GM12872 (cell line): ENCODE measurements around the gene EYS.

ENCODE experiments used
- TF ChIP-seq, protein P1 (sequence below): IDR thresholded peaks from 3 replicates; pipeline ENCODE4 v1.5.1; 2011; ENCODE audit warnings: low read depth, mild to moderate bottlenecking, low read length, moderate library complexity; ENCODE audit not compliant: insufficient read depth

EYS gene

DNA sequence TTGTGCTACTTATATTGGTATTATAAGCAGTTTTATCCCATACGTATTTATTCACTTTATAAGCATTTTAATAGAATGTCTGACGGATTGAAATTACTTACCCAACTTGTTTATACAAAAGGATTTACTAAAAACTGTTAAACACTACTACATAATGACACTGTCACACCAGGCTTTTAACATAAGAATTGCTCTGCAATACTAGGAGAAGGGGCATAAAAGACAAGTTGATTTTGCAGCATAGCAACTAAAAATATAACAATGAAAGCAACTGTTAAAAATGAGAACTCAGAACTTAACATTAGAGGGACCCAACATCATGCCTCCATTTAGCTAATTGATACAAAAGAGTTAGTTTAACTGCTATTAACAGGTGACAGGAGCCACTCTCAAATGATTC, 1076.1 kb downstream of the EYS start:
- TF ChIP-seq, protein P1, sequence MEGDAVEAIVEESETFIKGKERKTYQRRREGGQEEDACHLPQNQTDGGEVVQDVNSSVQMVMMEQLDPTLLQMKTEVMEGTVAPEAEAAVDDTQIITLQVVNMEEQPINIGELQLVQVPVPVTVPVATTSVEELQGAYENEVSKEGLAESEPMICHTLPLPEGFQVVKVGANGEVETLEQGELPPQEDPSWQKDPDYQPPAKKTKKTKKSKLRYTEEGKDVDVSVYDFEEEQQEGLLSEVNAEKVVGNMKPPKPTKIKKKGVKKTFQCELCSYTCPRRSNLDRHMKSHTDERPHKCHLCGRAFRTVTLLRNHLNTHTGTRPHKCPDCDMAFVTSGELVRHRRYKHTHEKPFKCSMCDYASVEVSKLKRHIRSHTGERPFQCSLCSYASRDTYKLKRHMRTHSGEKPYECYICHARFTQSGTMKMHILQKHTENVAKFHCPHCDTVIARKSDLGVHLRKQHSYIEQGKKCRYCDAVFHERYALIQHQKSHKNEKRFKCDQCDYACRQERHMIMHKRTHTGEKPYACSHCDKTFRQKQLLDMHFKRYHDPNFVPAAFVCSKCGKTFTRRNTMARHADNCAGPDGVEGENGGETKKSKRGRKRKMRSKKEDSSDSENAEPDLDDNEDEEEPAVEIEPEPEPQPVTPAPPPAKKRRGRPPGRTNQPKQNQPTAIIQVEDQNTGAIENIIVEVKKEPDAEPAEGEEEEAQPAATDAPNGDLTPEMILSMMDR: no peak

DNA sequence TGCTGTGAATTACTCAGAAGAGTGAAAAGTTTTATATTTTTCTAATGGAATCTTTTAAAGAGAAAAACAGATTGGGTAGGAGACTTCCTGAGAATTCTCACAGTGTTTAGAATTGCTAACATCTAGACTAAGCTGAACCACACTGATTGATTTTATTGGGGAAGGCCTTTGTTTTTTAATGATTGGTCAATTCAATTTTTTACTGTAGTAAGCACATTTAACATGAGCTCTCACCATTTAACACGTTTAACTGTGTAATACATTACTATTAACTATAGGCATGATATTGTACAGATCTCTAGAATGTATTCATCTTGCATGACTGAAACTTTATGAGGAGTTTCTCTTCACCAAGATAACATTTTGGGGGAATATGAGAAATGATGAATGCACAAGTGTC, 1084.1 kb downstream of the EYS start:
- TF ChIP-seq, protein P1: no peak

DNA sequence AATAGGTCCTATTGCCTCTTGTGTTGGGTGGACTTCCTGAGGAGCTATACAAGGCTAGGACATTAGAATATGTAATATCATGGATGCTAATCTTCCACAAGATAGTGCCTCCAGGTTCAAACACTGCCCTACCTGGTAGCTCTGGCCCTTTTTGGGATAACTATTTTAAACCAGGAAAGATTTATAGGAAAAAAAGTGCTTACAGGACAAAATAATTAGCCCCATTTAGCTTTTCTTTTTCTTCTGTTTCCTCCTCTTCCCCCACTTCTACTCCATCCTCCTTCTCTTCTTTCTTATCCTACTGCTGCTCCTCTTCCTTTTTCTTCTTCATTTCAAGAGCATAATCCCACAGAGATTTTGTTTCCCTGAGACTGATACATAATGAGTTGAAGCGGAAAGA, 1104.0 kb downstream of the EYS start:
- TF ChIP-seq, protein P1: no peak

DNA sequence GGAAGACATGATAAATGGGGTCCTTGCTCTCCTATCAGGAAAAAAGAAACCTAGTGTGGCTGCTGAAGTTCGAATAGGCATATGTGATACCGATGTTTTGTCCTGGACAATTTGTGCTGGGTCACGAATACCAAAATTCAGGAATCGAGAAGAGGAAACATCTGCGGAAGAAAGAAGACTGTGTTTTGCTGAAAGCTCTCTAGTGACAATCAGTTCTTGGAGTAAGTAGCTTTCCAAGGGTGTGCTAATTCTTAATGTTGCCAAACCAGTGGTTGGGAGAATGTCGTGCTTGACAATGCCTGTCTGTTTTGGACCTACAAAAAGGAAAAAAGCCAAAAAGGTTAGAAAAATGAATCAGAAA, 1115.4 kb downstream of the EYS start:
- TF ChIP-seq, protein P1: no peak

DNA sequence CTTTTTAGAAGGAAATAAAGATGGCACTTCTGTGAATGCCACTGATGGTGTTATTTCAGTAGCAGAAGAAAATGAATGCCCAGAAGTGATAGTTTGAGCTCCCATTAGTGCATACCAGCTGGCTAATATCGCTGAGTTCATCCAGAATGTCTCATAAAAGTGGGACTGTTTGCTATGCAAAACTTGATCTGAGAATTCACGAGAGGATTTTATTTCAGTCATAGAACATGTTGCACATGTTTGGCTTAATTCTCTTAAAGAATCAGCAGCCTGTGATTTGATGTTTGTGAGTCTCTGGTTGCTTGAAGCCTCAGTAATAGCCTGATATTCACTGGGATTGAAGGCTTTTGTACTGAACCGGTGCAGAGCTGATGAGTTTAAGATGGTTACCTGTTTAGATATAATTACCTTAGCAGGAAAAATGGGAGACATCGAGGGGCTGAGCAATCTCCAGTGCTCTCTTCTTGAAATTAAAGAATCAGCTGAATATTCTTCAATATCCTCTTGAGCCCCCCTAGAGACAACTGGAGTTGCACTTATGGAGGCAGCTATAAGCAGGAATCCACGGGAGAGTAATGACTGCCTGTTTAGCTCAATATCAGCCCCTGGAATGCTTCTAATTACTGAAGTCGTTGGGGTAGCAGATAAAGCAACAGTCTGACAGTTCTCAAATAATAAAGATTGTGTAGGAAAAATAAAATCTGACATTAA, 1115.9 kb downstream of the EYS start:
- TF ChIP-seq, protein P1: no peak

DNA sequence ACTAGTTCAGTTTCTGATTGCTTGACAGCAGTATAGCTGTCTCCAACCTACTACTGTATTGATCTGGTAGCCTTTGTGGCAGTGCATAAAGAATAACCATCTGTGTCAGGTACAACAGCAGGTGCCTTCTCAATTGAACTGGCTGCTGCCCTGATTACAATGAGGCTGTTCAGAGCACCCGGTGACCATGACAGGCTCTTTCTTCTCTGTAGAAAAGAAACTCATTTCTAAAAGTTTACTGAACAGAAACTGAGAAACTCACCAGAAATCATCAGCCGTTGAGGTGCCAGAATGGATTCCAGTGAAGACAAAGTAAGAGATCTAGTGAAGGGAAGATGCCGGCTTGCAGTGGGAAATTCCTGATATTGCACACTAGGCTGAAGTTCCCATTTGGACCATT, 1117.1 kb downstream of the EYS start:
- TF ChIP-seq, protein P1: no peak

DNA sequence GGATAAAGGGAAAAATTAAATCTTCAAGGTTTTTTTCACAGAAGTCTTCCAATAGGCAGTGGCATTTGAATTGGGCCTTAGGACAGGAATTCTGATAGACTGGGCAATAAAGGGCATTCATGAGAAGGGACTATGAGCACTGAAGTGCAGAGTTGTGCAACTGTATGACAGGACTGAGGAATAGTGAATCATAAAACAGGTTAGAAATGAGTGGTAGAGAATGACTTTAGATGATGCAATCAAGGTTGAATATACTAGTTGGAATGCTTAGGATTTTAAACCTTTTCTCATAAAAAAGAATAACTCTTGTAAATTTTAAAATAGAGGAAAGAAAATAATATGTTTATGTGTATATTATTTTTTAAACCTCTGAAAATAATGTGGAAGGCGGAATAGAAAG, 1126.7 kb downstream of the EYS start:
- TF ChIP-seq, protein P1: no peak

GRCh38 chr6:64553249-64553786, 1153.7 kb downstream of the EYS start:
- TF ChIP-seq, protein P1: no peak
